Uterus (tissue), 4 donors: ENCODE data around the gene CHD2. TPM values are rescaled to one million over a fixed set of nuclear protein-coding genes. Genes with fewer than 3 reads are reported as not detected.

ENCODE experiments used
- DNase-seq, 2 donors: peaks; one replicate each; pipeline ENCODE4 v3.0.0-alpha.2; 2019 to 2020
- H3K27ac ChIP-seq, 2 donors: fragments of 200-600 bp; sonication (generic); 1 replicate in 1 of 2; 2 replicates in 1 of 2; pipeline ENCODE4 v1.5.1; 2016 to 2018
- H3K27me3 ChIP-seq, 2 donors: fragments of 200-600 bp; sonication (generic); one replicate each; pipeline ENCODE4 v1.5.1; 2018 to 2019; ENCODE audit warnings: control low read depth in 1 of 2
- H3K36me3 ChIP-seq, 2 donors: fragments of 200-600 bp; sonication (generic); one replicate each; pipeline ENCODE4 v1.5.1; 2019; ENCODE audit warnings: control low read depth in 1 of 2
- H3K4me1 ChIP-seq, 2 donors: fragments of 200-600 bp; sonication (generic); one replicate each; pipeline ENCODE4 v1.5.1; 2018 to 2019; ENCODE audit warnings: control low read depth in 1 of 2
- H3K4me3 ChIP-seq, 2 donors: fragments of 200-600 bp; sonication (generic); 1 replicate in 1 of 2; 2 replicates in 1 of 2; pipeline ENCODE4 v1.5.1; 2018 to 2019; ENCODE audit warnings: mild to moderate bottlenecking in 1 of 2
- H3K9me3 ChIP-seq, 2 donors: fragments of 200-600 bp; sonication (generic); one replicate each; pipeline ENCODE4 v1.5.1; 2019; ENCODE audit warnings: control low read depth in 1 of 2
- CTCF ChIP-seq, 4 experiments: fragments of 200-600 bp in 2 of 4; fragments of 450-650 bp in 2 of 4; sonication (generic) in 2 of 4; IDR thresholded peaks; one replicate each; pipeline ENCODE4 v1.5.1; 2016 to 2019; ENCODE audit warnings: antibody characterized with exemption in 4 of 4, mild to moderate bottlenecking in 2 of 4, moderate library complexity in 1 of 4
- POLR2A ChIP-seq, 2 donors: fragments of 450-650 bp; IDR thresholded peaks; one replicate each; pipeline ENCODE4 v1.6.1; 2016; ENCODE audit warnings: antibody characterized with exemption in 2 of 2, mild to moderate bottlenecking in 1 of 2, moderate library complexity in 1 of 2
- intact Hi-C: fragments of 100-400 bp; cut with DNase I; formaldehyde crosslinking; loops from one replicate; pipeline ENCODE4 v1.15.1; 2023; ENCODE audit warnings: low total_unique reads
- total RNA-seq, 4 donors: library from RNA; depleted of rRNA in 3 of 4; stranded (reverse); fragments of >200 nt in 3 of 4; gene quantifications; one replicate each; pipeline versions ENCODE4 v1.1.0 to v1.2.4, GENCODE V29; 2014 to 2023
- donor health status: DM: yes; HTN: yes; CAD: no.

CHD2 gene
- total RNA-seq, 4 donors from 2014 or later, result 71.0 to 166 (median 152) TPM

GRCh38 chr15:93001156-93001555, 101.0 kb downstream of the CHD2 start:
- Histone ChIP-seq H3K27ac (no peak overlapping the region), H3K36me3 (no peaks in the 10 kb centered on the region), H3K4me1 (peaks cover 0 to 6% of the 10 kb centered on the region in 2 donors), H3K9me3 (no peaks in the 10 kb centered on the region), H3K4me3 (no peak overlapping the region), H3K27me3 (no peaks in the 10 kb centered on the region)
- DNase-seq, result no peak
- intact Hi-C loops, result no loop called here
- TF ChIP-seq CTCF (IDR thresholded peaks at IDR 0.05), result no peak
- no peak for TF ChIP-seq POLR2A (IDR thresholded peaks at IDR 0.05)

GRCh38 chr15:93001881-93002280, 101.8 kb downstream of the CHD2 start:
- intact Hi-C loops, result no loop called here
- peak overlapping the region in 1 of 2 donors; percentile 22 for H3K27ac ChIP-seq
- H3K4me3 ChIP-seq, result no peak overlapping the region
- TF ChIP-seq POLR2A (IDR thresholded peaks at IDR 0.05) (no peak), CTCF (IDR thresholded peaks at IDR 0.05) (no peak)
- no peaks in the 10 kb centered on the region for H3K36me3 ChIP-seq
- H3K4me1 ChIP-seq, result peaks cover 0 to 6% of the 10 kb centered on the region in 2 donors
- DNase-seq, result no peak
- no peaks in the 10 kb centered on the region for H3K27me3 ChIP-seq
- no peaks in the 10 kb centered on the region for H3K9me3 ChIP-seq

- DNase-seq, result no peak
- Histone ChIP-seq H3K4me1 (peaks cover 0 to 6% of the 10 kb centered on the region in 2 donors), H3K36me3 (no peaks in the 10 kb centered on the region), H3K9me3 (no peaks in the 10 kb centered on the region), H3K4me3 (no peak overlapping the region), H3K27me3 (no peaks in the 10 kb centered on the region), H3K27ac (no peak overlapping the region)
- no peak for TF ChIP-seq POLR2A (IDR thresholded peaks at IDR 0.05)
- no peak for TF ChIP-seq CTCF (IDR thresholded peaks at IDR 0.05)
- intact Hi-C loops, result no loop called here
Observed at GRCh38 chr15:93005133-93005532, 105.0 kb downstream of the CHD2 start.

- Histone ChIP-seq H3K27me3 (no peaks in the 10 kb centered on the region), H3K9me3 (no peaks in the 10 kb centered on the region), H3K4me3 (no peak overlapping the region), H3K27ac (peak overlapping the region; percentile 15 to 53), H3K4me1 (no peaks in the 10 kb centered on the region), H3K36me3 (no peaks in the 10 kb centered on the region)
- TF ChIP-seq POLR2A (IDR thresholded peaks at IDR 0.05) (no peak), CTCF (IDR thresholded peaks at IDR 0.05) (no peak)
- no peak for DNase-seq
- intact Hi-C loops, result no loop called here
Observed at GRCh38 chr15:93007994-93008393, 107.9 kb downstream of the CHD2 start.

- TF ChIP-seq POLR2A (IDR thresholded peaks at IDR 0.05) (no peak), CTCF (IDR thresholded peaks at IDR 0.05) (no peak)
- DNase-seq, result no peak
- no peak overlapping the region for H3K4me3 ChIP-seq
- no peak overlapping the region for H3K27ac ChIP-seq
- intact Hi-C loops, result no loop called here
- no peaks in the 10 kb centered on the region for H3K36me3 ChIP-seq
- H3K9me3 ChIP-seq, result no peaks in the 10 kb centered on the region
- no peaks in the 10 kb centered on the region for H3K4me1 ChIP-seq
- H3K27me3 ChIP-seq, result no peaks in the 10 kb centered on the region
Observed at GRCh38 chr15:93012786-93013185, 112.7 kb downstream of the CHD2 start.
